Inflammatory macrophage treated with lipopolysaccharide for 1 hour (primary cell): ENCODE measurements around the gene SPRY4.
"Not testable (repeated sequence)": the region's sequence is repeated elsewhere in the genome, so short reads cannot be mapped to it uniquely, and the experiment has no call there.

ENCODE experiments used
- DNase-seq, 2 donors: peaks; one replicate each; pipeline ENCODE4 v3.0.0-alpha.2; 2020 to 2022

Gene SPRY4

DNA sequence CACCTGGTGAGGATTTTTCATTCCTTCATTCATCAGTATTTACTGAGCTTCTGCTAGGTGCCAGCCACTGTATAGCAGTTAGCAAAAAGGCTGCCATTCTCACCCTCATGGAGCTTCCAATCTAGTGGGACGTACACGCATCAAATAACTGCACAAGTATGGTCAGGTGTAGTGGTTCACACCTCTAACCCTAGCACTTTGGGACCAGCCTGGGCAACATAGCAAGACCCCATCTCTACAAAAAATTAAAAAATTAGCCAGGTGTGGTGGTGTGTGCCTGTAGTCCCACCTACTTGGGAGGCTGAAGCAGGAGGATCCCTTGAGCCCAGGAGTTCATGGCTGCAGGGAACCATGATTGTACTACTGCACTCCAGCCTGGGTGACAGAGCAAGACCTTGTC lies 8.9 kb upstream of the SPRY4 start:
- DNase-seq, result not testable (repeated sequence)

DNA sequence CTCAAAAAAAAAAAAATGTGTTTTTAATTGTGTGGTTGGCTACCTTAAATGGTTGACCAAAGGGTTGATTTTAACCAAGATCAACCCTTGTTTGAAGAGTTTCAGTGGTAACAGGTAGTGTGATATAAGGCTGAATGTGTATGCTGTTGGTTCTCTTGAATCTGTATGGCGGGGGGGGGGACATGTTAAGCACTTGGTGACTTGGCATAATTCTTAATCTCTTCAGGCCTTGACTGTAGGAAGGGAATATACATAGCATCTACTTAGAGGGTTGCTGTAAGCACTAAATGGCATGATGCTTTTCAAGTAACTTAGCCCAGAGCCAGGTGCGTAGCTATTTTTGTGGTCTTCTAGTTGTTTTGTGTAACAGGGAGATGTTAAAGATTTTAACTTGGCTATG lies 5.6 kb upstream of the SPRY4 start:
- DNase-seq, result no peak

DNA sequence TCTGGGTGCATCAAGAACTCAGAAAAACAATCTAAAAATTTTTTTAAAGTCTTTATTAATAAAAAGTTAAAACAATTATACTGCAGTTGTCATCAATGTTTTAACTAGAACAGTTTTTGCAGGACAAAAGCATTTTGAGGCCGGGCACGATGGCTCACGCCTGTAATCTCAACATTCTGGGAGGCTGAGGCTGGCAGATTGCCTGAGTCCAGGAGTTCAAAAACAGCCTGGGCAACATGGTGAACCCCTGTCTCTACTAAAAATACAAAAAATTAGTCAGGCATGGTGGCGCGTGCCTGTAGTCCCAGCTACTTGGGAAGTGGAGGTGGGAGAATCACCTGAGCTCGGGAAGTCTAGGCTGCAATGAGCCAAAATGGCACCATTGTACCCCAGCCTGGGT lies 5.2 kb upstream of the SPRY4 start:
- no peak for DNase-seq

DNA sequence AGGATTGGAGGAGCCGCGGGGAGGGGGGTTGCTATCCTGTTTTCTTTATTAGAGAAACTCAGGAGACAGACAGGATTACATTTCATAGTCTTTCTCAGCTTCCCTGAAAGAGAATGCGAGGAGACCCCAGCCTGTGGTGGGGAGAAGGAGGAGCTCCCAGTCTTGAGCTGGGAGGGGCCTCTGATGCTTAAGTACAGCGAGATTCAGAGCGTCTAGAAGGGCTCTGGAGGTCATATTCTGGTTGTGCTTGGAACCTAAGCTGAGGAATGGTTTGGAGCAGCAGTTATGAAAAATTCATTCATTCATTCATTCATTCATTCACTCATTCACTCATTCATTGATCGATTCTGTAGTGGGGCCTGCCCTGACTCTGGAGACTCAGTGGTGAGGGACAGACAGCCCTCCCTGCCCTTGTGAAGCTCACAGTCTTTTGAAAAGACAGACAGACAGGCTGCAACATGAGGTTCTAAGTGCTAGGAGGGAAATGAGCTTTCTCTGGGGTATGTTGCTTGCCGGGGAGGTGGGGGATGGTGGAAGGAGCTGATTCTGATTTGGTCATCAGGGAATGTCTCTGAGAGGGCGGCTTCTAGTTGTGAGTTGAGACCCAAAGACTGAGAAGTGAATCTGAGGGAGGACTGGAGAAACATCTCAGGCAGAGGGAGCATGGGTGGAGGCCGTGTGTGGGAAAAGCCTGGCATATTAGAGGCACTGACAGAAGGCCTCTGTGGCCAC lies 2.5 kb upstream of the SPRY4 start:
- DNase-seq, result no peak

- DNase-seq, result no peak
These were observed 1.7 kb upstream of the SPRY4 start for GRCh38 chr5:142326480-142326938.

GRCh38 chr5:142325725-142326479 lies 1.1 kb upstream of the SPRY4 start:
- DNase-seq, result no peak

DNA sequence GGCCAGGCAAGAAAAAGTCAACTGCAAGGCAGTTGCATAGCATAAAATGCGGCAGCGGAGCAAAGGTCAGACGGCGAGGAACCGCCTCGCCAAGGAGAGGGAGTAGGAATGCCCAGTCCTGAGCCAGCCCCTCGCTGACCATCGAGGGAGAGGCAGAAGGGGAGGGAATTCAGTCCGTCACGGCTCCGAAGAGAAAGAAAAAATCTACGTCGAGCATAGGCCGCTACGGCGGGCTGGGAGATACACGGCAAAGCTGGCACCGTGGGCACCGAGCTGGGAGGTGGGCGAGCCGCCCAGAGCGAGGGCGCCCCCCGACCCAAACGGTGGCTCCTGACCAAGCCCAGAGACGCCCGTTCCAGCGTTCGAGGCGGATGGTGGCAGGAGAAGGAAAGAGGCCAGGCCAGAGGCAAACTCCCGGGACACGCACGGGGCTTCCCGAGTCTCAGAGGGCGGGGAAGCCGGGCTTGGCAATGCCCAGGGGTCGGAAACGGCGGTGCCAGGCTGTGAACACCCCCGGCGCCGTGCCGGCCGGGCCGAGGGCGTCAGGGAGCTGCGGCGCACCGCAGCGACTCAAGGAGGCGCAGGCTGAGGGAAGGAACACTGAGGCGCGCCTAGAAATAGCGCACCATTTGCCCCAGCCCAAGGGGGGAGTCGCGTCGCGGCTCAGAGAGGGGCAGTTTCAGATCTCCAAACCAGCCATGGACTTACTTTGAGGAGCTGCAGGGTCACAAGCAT lies 518 bp downstream of the SPRY4 start:
- DNase-seq, result peak in 1 of 2 donors; percentile 12

GRCh38 chr5:142323480-142324135 lies 1.2 kb downstream of the SPRY4 start:
- DNase-seq, result no peak

DNA sequence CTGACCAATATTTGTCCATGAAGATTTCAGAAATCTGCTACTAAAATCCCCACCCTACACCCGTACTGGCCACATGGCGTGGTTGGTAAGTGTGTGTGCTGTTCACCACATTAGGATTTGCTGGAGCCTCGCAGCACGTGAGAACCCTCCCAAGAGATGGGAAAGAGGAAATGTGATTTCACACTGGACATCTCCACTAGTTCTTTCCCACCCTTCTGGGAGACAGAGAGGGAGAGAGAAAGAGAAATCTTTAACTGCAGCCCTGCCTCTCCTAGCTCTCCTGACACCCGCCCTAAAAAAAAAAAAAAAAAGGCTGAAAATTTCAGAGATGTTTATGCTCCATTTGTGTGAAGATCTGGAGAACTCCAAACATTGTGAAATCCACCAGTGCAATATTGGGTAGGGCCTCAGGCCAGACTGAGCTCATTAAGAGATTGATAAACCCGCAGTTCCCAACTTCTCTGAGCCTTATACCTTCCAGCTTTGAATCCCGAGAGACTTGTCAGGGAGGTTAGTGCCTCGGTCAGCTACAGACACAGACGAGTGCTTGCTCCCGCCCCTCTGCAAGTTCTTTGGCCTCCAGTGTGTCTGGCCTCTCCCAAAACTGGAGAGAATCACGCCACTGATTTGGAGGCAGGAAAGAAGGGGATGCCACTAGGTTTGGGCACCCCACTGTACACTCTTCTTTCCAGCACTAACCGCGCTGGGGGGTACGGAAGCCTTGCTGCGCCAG lies 1.9 kb downstream of the SPRY4 start:
- no peak for DNase-seq

- no peak for DNase-seq
These were observed 2.4 kb downstream of the SPRY4 start for GRCh38 chr5:142322403-142322746.

DNA sequence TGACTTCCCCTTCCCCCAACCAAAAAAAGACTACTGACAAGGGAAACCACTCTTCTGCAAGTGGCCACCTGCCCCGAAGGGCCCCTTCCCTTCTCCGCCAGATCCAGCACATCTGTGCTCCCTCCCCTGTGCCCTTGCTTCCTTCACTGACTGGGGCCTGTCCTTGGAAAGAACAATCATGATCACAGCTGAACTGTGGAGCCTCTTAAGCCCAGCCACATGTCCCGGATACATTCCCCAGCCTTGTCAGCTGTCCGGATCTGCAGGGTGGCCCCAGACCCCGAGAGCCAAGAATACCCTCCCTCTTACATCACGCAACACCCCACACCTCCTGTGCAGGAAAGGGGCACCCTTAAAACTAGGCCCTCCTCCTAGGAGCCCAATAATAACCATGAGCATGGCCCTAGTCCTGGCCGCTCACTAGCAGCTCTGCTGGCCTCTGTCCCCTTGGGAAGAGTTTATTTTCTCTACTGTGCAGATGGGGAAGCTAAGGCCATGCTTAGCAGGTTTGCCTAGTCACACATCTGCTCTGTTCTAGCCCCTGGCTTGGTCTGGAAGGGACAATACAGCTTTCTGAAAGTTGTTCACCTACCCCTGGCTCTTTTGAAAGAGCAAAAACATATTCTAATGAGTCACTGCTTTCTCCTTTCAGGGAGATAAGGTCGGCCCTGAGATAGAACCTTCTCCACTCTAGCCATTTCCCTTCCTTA lies 3.8 kb downstream of the SPRY4 start:
- no peak for DNase-seq

- no peak for DNase-seq
These were observed 4.4 kb downstream of the SPRY4 start for GRCh38 chr5:142320430-142320738.

DNA sequence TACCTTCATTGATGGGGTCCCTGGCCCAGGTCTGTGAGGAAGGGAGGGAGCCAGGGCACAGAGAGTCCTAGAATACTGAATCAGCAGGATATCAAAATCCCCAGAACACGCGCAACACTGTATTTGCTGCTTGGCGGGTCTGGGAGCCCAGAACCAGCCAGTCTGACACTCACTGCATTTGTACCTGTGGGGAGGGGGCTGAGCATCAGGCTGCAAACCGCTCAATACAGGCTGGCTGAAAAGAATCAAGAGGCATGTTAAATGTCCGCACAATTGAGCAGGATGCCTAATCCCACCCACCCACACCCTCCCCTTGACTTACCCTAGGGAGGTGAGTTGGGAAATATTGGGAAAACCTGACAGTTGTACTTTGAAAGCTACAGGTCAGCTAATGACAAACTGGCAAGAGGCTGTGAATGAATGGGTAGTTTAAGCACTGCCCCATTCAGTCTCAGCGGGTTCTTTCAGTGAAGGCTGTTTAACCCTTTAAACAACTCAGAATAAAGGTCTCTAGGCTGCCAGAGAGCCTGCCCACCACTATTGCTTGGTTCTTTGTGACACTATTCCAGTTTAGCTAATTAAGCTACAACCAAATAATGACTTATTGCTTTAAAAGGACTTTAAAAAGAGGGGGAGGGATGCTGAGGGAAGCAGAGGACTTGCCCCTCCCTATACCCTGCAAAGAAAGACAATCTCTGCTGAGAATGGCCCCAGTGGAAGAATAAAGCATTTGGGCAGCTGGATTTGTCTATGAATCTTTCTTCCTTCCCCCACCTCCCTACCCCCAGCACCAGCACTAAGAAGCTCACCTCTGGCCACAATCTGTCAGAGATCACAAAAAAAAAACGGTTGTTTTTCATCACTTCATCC lies 5.0 kb downstream of the SPRY4 start:
- DNase-seq, result no peak

- DNase-seq, result peak in 1 of 2 donors; percentile 38
These were observed 5.7 kb downstream of the SPRY4 start for GRCh38 chr5:142319105-142319504.

DNA sequence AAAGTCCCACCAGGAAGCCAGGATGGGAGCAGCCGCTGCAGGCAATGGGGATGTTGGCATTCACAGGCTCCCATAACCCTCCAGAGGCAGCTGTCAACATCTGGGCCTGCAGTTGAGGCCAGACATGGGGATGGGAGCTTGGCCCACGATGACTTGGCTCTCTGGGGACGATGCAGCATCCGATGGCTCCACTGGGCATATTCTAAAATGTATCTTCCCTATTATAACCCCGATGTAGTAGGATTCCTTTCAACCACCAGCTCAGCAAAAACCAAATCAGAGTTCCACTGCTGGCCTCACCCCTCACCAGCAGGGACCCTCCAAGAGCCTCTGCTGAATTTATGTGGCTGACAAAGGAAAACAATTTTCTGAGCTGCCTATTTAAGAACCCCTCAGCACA lies 7.1 kb downstream of the SPRY4 start:
- DNase-seq, result no peak

DNA sequence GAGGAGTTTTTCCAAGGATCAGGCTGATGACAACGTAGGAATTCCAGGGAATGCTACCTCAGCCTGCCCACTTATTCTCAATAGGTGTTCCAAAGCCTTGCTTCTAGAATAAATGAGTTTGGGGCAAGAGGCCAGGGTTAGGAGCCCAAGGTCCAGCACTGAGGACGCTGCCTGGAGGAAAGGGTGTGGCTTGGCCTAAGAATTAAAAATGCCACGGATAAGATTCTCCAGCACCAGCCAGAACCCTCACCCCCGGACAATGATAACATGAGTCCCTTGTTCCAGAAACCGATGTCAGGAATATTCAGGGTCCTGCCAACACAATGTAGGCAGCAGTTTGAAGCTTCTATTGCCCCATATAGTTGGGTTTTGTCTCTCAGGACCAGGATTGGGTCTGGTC lies 7.6 kb downstream of the SPRY4 start:
- no peak for DNase-seq

DNA sequence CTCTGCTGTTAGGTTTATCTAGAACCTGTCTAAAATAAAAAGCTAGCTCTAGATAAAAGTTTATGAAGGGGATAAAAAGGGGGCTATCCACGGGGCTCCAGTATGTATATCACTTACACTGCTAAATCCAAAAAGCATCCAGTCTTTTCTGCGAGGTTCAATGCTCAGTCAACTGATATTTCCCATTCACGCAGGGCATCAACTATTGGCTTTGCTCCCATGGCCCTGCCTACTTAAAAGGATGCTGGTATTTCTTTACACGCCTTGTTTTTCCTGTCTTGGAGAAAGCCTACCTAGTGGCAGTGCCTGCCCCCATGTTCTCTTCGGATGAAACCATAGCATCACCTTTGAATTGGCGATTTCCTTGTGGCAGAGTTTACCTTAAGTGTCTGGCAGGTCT lies 8.1 kb downstream of the SPRY4 start:
- no peak for DNase-seq

DNA sequence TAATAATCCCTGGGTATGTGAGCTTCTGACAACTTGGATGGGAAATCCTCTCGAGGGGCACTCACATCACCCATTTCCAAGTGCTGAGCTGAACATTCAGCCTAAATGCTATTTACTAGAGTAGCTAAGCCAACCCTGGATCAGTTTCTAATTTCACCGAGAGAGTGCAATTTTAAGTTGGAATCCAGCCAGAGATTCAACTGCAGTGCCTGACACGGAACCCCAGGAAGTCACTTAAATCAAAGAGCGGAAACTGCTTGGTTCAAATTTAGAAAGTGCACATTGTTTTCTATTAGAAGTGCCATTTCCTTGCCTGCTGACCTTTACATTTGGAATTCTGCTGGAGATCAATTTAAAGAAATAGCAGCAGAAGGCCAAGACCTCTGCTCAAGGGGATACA lies 8.8 kb downstream of the SPRY4 start:
- DNase-seq, result no peak

- no peak for DNase-seq
These were observed 9.5 kb downstream of the SPRY4 start for GRCh38 chr5:142315096-142315900.

DNA sequence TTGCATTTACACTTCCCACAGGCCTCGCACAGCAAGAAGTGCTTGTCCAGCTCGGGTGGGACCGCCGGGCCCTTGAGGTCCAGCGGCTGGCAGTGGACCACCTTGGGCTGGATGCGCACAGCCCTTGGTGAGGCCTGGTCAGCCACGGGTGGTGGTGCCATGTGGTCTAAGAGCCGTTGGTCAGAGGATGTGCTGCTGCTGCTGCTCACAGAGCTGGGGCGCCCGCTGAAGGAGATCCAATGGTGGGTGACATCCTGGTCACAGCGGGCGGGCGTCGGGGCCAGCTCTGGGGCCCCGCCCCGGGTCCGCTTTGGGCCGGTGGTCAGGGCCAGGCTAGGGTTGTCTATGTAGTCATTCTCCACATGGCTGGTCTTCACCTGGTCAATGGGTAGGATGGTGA lies 10.2 kb downstream of the SPRY4 start:
- DNase-seq, result no peak
